SK-N-SH treated with all-trans-retinoic acid at 6 μM for 48 hours (cell line): ENCODE data around the gene ABI3BP.

Experiments
- ATAC-seq: fragments of 200-7000 bp; cut with Tn5 transposase; 3 replicates; pipeline ENCODE4 v1.9.1; 2020; ENCODE audit warnings: mild to moderate bottlenecking, moderate library complexity
- ARNTL ChIP-seq: fragments of 450-650 bp; formaldehyde crosslinking; IDR thresholded peaks from 2 replicates; pipeline ENCODE4 v1.5.0; 2020; ENCODE audit warnings: low read depth, mild to moderate bottlenecking, moderate library complexity, borderline replicate concordance
- ESRRG ChIP-seq: fragments of 250-450 bp; sonication (Bioruptor Pico); IDR thresholded peaks from 2 replicates; pipeline ENCODE4 v1.6.1; 2021; ENCODE audit warnings: mild to moderate bottlenecking
- GLIS3 ChIP-seq: fragments of 250-450 bp; sonication (Bioruptor Pico); IDR thresholded peaks from 2 replicates; pipeline ENCODE4 v1.5.0; 2020; ENCODE audit warnings: mild to moderate bottlenecking, moderate library complexity
- ISL1 ChIP-seq: fragments of 250-450 bp; sonication (Bioruptor Pico); IDR thresholded peaks from 2 replicates; pipeline ENCODE4 v2.1.2; 2022; ENCODE audit warnings: mild to moderate bottlenecking, moderate library complexity
- OSR1 ChIP-seq: fragments of 250-450 bp; sonication (Bioruptor Pico); IDR thresholded peaks from 2 replicates; pipeline ENCODE4 v1.8.0; 2022; ENCODE audit warnings: moderate library complexity, mild to moderate bottlenecking, inconsistent platforms
- RARB ChIP-seq: fragments of 250-450 bp; sonication (Bioruptor Pico); IDR thresholded peaks from 2 replicates; pipeline ENCODE4 v1.8.0; 2021; ENCODE audit warnings: mild to moderate bottlenecking, moderate library complexity
- SNAI2 ChIP-seq: fragments of 250-450 bp; sonication (Bioruptor Pico); IDR thresholded peaks from 2 replicates; pipeline ENCODE4 v1.5.0; 2020; ENCODE audit warnings: mild to moderate bottlenecking, moderate library complexity
- TOX ChIP-seq: fragments of 250-450 bp; sonication (Bioruptor Pico); IDR thresholded peaks from 2 replicates; pipeline ENCODE4 v1.8.0; 2021; ENCODE audit warnings: mild to moderate bottlenecking, moderate library complexity, borderline replicate concordance
- ZC3H10 ChIP-seq: fragments of 250-450 bp; sonication (Bioruptor Pico); IDR thresholded peaks from 2 replicates; pipeline ENCODE4 v1.5.1; 2021; ENCODE audit warnings: mild to moderate bottlenecking, moderate library complexity
- ZFP3 ChIP-seq: fragments of 250-450 bp; sonication (Bioruptor Pico); IDR thresholded peaks from 2 replicates; pipeline ENCODE4 v1.5.0; 2020; ENCODE audit warnings: mild to moderate bottlenecking, moderate library complexity
- ZFP30 ChIP-seq: fragments of 450-650 bp; formaldehyde crosslinking; IDR thresholded peaks from 2 replicates; pipeline ENCODE4 v1.5.0; 2022; ENCODE audit warnings: mild to moderate bottlenecking, moderate library complexity
- ZNF565 ChIP-seq: fragments of 450-650 bp; formaldehyde crosslinking; conservative IDR thresholded peaks from 2 replicates; pipeline ENCODE4 v1.5.0; 2020; ENCODE audit warnings: low read depth, mild to moderate bottlenecking, moderate library complexity
- ZNF70 ChIP-seq: fragments of 450-650 bp; formaldehyde crosslinking; IDR thresholded peaks from 2 replicates; pipeline ENCODE4 v1.5.0; 2020; ENCODE audit warnings: mild to moderate bottlenecking, moderate library complexity
- ZNF8 ChIP-seq: fragments of 450-650 bp; formaldehyde crosslinking; IDR thresholded peaks from 2 replicates; pipeline ENCODE4 v1.5.0; 2020; ENCODE audit warnings: mild to moderate bottlenecking, moderate library complexity
- TF ChIP-seq, protein P1 (sequence below): fragments of 250-450 bp; sonication (Bioruptor Pico); IDR thresholded peaks from 2 replicates; pipeline ENCODE4 v1.5.0; 2020; ENCODE audit warnings: mild to moderate bottlenecking, moderate library complexity
- TF ChIP-seq, protein P2 (sequence below): fragments of 250-450 bp; sonication (Bioruptor Pico); IDR thresholded peaks from 2 replicates; pipeline ENCODE4 v1.8.0; 2021; ENCODE audit warnings: low read depth, mild to moderate bottlenecking, moderate library complexity, borderline replicate concordance
- TF ChIP-seq, protein P3 (sequence below): fragments of 250-450 bp; sonication (Bioruptor Pico); IDR thresholded peaks from 2 replicates; pipeline ENCODE4 v1.8.0; 2020; ENCODE audit warnings: mild to moderate bottlenecking, moderate library complexity, borderline replicate concordance
- TF ChIP-seq, protein P4 (sequence below): fragments of 250-450 bp; sonication (Bioruptor Pico); IDR thresholded peaks from 2 replicates; pipeline ENCODE4 v1.5.1; 2020; ENCODE audit warnings: low read depth, mild to moderate bottlenecking, moderate library complexity
- TF ChIP-seq, protein P5 (sequence below): fragments of 250-450 bp; sonication (Bioruptor Pico); IDR thresholded peaks from 2 replicates; pipeline ENCODE4 v1.5.1; 2021; ENCODE audit warnings: mild to moderate bottlenecking, moderate library complexity

The ABI3BP gene

DNA sequence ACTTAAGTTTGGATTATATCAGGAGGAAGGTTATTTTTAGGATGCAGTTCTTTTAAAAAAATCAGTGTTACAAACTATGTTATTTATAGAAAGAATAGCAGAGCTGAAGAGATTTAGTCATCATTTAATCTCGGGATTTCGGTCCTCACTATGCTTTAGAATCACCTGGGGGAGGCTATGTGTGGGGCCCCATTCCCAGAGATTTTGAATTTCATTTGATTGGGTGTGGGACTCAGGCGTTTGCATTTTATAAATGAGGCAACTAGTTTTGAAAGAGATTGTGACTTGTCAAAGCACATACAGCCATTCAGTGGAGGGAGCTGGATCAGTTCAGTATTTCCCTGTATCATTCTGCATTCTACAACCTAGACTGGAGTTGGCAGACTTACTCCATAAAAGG is 247.1 kb downstream of the ABI3BP start:
- no peak for TF ChIP-seq ESRRG (CRISPR knock-in tag)
- TF ChIP-seq ZNF8 (CRISPR knock-in tag): no peak
- TF ChIP-seq, protein P1, sequence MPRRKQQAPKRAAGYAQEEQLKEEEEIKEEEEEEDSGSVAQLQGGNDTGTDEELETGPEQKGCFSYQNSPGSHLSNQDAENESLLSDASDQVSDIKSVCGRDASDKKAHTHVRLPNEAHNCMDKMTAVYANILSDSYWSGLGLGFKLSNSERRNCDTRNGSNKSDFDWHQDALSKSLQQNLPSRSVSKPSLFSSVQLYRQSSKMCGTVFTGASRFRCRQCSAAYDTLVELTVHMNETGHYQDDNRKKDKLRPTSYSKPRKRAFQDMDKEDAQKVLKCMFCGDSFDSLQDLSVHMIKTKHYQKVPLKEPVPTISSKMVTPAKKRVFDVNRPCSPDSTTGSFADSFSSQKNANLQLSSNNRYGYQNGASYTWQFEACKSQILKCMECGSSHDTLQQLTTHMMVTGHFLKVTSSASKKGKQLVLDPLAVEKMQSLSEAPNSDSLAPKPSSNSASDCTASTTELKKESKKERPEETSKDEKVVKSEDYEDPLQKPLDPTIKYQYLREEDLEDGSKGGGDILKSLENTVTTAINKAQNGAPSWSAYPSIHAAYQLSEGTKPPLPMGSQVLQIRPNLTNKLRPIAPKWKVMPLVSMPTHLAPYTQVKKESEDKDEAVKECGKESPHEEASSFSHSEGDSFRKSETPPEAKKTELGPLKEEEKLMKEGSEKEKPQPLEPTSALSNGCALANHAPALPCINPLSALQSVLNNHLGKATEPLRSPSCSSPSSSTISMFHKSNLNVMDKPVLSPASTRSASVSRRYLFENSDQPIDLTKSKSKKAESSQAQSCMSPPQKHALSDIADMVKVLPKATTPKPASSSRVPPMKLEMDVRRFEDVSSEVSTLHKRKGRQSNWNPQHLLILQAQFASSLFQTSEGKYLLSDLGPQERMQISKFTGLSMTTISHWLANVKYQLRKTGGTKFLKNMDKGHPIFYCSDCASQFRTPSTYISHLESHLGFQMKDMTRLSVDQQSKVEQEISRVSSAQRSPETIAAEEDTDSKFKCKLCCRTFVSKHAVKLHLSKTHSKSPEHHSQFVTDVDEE (CRISPR knock-in tag): no peak
- TF ChIP-seq, protein P2, sequence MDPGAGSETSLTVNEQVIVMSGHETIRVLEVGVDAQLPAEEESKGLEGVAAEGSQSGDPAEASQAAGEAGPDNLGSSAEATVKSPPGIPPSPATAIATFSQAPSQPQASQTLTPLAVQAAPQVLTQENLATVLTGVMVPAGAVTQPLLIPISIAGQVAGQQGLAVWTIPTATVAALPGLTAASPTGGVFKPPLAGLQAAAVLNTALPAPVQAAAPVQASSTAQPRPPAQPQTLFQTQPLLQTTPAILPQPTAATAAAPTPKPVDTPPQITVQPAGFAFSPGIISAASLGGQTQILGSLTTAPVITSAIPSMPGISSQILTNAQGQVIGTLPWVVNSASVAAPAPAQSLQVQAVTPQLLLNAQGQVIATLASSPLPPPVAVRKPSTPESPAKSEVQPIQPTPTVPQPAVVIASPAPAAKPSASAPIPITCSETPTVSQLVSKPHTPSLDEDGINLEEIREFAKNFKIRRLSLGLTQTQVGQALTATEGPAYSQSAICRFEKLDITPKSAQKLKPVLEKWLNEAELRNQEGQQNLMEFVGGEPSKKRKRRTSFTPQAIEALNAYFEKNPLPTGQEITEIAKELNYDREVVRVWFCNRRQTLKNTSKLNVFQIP (CRISPR knock-in tag): no peak
- no peak for TF ChIP-seq GLIS3 (CRISPR knock-in tag)
- TF ChIP-seq TOX: no peak
- no peak for TF ChIP-seq ZC3H10
- TF ChIP-seq ARNTL (CRISPR knock-in tag): no peak
- TF ChIP-seq RARB (CRISPR knock-in tag): no peak
- TF ChIP-seq, protein P3, sequence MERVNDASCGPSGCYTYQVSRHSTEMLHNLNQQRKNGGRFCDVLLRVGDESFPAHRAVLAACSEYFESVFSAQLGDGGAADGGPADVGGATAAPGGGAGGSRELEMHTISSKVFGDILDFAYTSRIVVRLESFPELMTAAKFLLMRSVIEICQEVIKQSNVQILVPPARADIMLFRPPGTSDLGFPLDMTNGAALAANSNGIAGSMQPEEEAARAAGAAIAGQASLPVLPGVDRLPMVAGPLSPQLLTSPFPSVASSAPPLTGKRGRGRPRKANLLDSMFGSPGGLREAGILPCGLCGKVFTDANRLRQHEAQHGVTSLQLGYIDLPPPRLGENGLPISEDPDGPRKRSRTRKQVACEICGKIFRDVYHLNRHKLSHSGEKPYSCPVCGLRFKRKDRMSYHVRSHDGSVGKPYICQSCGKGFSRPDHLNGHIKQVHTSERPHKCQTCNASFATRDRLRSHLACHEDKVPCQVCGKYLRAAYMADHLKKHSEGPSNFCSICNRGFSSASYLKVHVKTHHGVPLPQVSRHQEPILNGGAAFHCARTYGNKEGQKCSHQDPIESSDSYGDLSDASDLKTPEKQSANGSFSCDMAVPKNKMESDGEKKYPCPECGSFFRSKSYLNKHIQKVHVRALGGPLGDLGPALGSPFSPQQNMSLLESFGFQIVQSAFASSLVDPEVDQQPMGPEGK (CRISPR knock-in tag): no peak
- no peak for TF ChIP-seq ISL1 (CRISPR knock-in tag)
- TF ChIP-seq ZFP3 (CRISPR knock-in tag): no peak
- TF ChIP-seq ZNF70: no peak
- no peak for ATAC-seq

DNA sequence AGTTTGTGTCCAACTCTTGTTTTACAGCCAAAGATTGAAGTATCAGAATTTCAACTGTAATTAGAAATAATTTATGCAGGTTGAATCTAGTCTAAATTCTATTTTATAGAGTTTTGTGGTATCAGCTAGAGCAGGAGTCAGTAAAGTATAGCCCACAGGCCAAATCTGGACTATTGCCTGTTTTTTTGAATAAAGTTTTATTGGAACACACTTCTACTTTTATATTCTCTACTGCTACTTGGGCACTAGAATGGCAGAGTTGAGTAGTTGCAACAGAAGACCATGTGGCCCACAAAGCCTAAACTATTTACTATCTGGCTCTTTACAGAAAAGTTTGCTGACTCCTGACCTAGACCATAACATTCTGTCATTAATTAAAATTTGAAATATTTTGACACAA is 247.6 kb downstream of the ABI3BP start:
- no peak for ATAC-seq
- TF ChIP-seq ZNF70 (no peak), ARNTL (CRISPR knock-in tag) (no peak), ESRRG (CRISPR knock-in tag) (no peak), SNAI2 (CRISPR knock-in tag) (no peak), ZFP30 (CRISPR knock-in tag) (no peak), OSR1 (CRISPR knock-in tag) (no peak), RARB (CRISPR knock-in tag) (no peak), ZC3H10 (no peak), ZNF8 (CRISPR knock-in tag) (no peak), ZNF565 (CRISPR knock-in tag) (no peak), GLIS3 (CRISPR knock-in tag) (no peak)
- TF ChIP-seq, protein P4, sequence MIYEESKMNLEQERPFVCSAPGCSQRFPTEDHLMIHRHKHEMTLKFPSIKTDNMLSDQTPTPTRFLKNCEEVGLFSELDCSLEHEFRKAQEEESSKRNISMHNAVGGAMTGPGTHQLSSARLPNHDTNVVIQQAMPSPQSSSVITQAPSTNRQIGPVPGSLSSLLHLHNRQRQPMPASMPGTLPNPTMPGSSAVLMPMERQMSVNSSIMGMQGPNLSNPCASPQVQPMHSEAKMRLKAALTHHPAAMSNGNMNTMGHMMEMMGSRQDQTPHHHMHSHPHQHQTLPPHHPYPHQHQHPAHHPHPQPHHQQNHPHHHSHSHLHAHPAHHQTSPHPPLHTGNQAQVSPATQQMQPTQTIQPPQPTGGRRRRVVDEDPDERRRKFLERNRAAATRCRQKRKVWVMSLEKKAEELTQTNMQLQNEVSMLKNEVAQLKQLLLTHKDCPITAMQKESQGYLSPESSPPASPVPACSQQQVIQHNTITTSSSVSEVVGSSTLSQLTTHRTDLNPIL (CRISPR knock-in tag): no peak
- TF ChIP-seq, protein P2 (CRISPR knock-in tag): no peak
- TF ChIP-seq, protein P5, sequence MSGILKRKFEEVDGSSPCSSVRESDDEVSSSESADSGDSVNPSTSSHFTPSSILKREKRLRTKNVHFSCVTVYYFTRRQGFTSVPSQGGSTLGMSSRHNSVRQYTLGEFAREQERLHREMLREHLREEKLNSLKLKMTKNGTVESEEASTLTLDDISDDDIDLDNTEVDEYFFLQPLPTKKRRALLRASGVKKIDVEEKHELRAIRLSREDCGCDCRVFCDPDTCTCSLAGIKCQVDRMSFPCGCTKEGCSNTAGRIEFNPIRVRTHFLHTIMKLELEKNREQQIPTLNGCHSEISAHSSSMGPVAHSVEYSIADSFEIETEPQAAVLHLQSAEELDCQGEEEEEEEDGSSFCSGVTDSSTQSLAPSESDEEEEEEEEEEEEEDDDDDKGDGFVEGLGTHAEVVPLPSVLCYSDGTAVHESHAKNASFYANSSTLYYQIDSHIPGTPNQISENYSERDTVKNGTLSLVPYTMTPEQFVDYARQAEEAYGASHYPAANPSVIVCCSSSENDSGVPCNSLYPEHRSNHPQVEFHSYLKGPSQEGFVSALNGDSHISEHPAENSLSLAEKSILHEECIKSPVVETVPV (CRISPR knock-in tag): no peak
- TF ChIP-seq, protein P1 (CRISPR knock-in tag): no peak
